Cardiac muscle cell (in vitro differentiated cells and primary cell): Measurements from ENCODE around the gene CCDC33. TPM values are rescaled to one million over a fixed set of nuclear protein-coding genes. Genes with fewer than 3 reads are reported as not detected.
A peak's percentile ranks its signal among the peaks of the same experiment; 100 is the strongest.

Source experiments
- DNase-seq, 2 donors: peaks; one replicate each; pipeline versions ENCODE4 v3.0.0 to v3.0.0-alpha.2; 2010 to 2017; ENCODE audit warnings: low read depth in 1 of 2, low spot score in 1 of 2
- H3K27ac ChIP-seq: fragments of 200-600 bp; sonication (generic); 2 replicates; pipeline ENCODE4 v1.5.1; 2016
- H3K27me3 ChIP-seq: fragments of 200-600 bp; sonication (generic); 2 replicates; pipeline ENCODE4 v1.6.0; 2016; ENCODE audit warnings: control low read depth
- H3K36me3 ChIP-seq: fragments of 200-600 bp; sonication (generic); 2 replicates; pipeline ENCODE4 v1.5.1; 2016; ENCODE audit warnings: control low read depth
- H3K4me1 ChIP-seq: fragments of 200-600 bp; sonication (generic); 2 replicates; pipeline ENCODE4 v1.8.1; 2017; ENCODE audit warnings: low read depth, mild to moderate bottlenecking, mixed run types
- H3K4me3 ChIP-seq: fragments of 200-600 bp; sonication (generic); 2 replicates; pipeline ENCODE4 v1.5.1; 2016; ENCODE audit warnings: mild to moderate bottlenecking
- H3K9me3 ChIP-seq: fragments of 200-600 bp; sonication (generic); 2 replicates; pipeline ENCODE4 v1.5.1; 2017; ENCODE audit warnings: low read depth, mild to moderate bottlenecking, control low read depth
- CTCF ChIP-seq: IDR thresholded peaks from 2 replicates; pipeline ENCODE4 v1.5.1; 2012; ENCODE audit warnings: low read depth, mild to moderate bottlenecking, low read length
- polyA plus RNA-seq: library from polyadenylated mRNA; unstranded; fragments of >200 nt; fragmentation: Nextera tagmentation; extraction: Ambion mirVana; gene quantifications from 2 replicates; pipeline ENCODE4 v1.2.1, GENCODE V29; 2016
- total RNA-seq: library from RNA; depleted of rRNA; stranded (reverse); fragments of >200 nt; gene quantifications from 2 replicates; pipeline ENCODE4 v1.2.3, GENCODE V29; 2016

The CCDC33 gene
- total and polyA plus RNA-seq, 2 experiments from 2014 or later = 3.1 to 9.5 TPM

GRCh38 chr15:74369084-74369745, 133.1 kb downstream of the CCDC33 start:
- H3K27me3 ChIP-seq = peaks cover 3% of the 10 kb centered on the region
- H3K27ac ChIP-seq = no peak overlapping the region
- peaks cover 23% of the 10 kb centered on the region for H3K4me1 ChIP-seq
- peak; percentile 37 to 75 for DNase-seq
- H3K9me3 ChIP-seq = no peaks in the 10 kb centered on the region
- TF ChIP-seq CTCF = no peak
- H3K4me3 ChIP-seq = no peak overlapping the region
- H3K36me3 ChIP-seq = no peaks in the 10 kb centered on the region

GRCh38 chr15:74369756-74370155, 133.6 kb downstream of the CCDC33 start:
- H3K4me1 ChIP-seq = peaks cover 23% of the 10 kb centered on the region
- no peak for TF ChIP-seq CTCF
- H3K4me3 ChIP-seq = no peak overlapping the region
- no peaks in the 10 kb centered on the region for H3K36me3 ChIP-seq
- H3K27me3 ChIP-seq = no peaks in the 10 kb centered on the region
- H3K27ac ChIP-seq = no peak overlapping the region
- H3K9me3 ChIP-seq = no peaks in the 10 kb centered on the region
- DNase-seq = no peak

- no peak overlapping the region for H3K4me3 ChIP-seq
- no peaks in the 10 kb centered on the region for H3K36me3 ChIP-seq
- H3K9me3 ChIP-seq = no peaks in the 10 kb centered on the region
- no peak overlapping the region for H3K27ac ChIP-seq
- H3K4me1 ChIP-seq = peaks cover 23% of the 10 kb centered on the region
- no peak for DNase-seq
- no peak for TF ChIP-seq CTCF
- no peaks in the 10 kb centered on the region for H3K27me3 ChIP-seq
These were observed 134.3 kb downstream of the CCDC33 start for GRCh38 chr15:74370471-74370870.

- DNase-seq = no peak
- Histone ChIP-seq H3K36me3 (no peaks in the 10 kb centered on the region), H3K9me3 (no peaks in the 10 kb centered on the region), H3K4me1 (peaks cover 12% of the 10 kb centered on the region), H3K27ac (no peak overlapping the region), H3K4me3 (no peak overlapping the region), H3K27me3 (no peaks in the 10 kb centered on the region)
- TF ChIP-seq CTCF = no peak
These were observed 137.0 kb downstream of the CCDC33 start for GRCh38 chr15:74373056-74373650.

GRCh38 chr15:74373731-74374647, 137.9 kb downstream of the CCDC33 start:
- TF ChIP-seq CTCF = peak; percentile 84
- peak; percentile 90 to 94 for DNase-seq
- Histone ChIP-seq H3K4me1 (peaks cover 5% of the 10 kb centered on the region), H3K27ac (no peak overlapping the region), H3K27me3 (no peaks in the 10 kb centered on the region), H3K4me3 (peak overlapping the region; percentile 51), H3K36me3 (no peaks in the 10 kb centered on the region), H3K9me3 (no peaks in the 10 kb centered on the region)
